Stimulated activated CD8-positive, alpha-beta memory T cell treated with anti-CD3 and anti-CD28 coated beads, Interleukin-2, amount 100 ng/mL, for 1 hour (primary cell): Measurements from ENCODE around the gene DSTN.

Experiments
- DNase-seq, 2 donors: peaks; one replicate each; pipeline ENCODE4 v3.0.0-alpha.2; 2020; ENCODE audit warnings: low read depth in 2 of 2

The DSTN gene

GRCh38 chr20:17637413-17637780, 67.5 kb downstream of the DSTN start:
- DNase-seq: no peak

- no peak for DNase-seq
Observed at GRCh38 chr20:17637985-17638640, 68.2 kb downstream of the DSTN start.

- no peak for DNase-seq
Observed at GRCh38 chr20:17638835-17639407, 69.0 kb downstream of the DSTN start.

- no peak for DNase-seq
Observed at GRCh38 chr20:17640146-17640874, 70.4 kb downstream of the DSTN start.

GRCh38 chr20:17640875-17641378, 71.1 kb downstream of the DSTN start:
- DNase-seq: no peak

GRCh38 chr20:17641520-17641964, 71.7 kb downstream of the DSTN start:
- DNase-seq: no peak

- DNase-seq: no peak
Observed at GRCh38 chr20:17641993-17642392, 72.1 kb downstream of the DSTN start.

GRCh38 chr20:17642404-17643269, 72.8 kb downstream of the DSTN start:
- DNase-seq: no peak

GRCh38 chr20:17643531-17644188, 73.8 kb downstream of the DSTN start:
- no peak for DNase-seq

GRCh38 chr20:17644451-17644850, 74.6 kb downstream of the DSTN start:
- no peak for DNase-seq

- no peak for DNase-seq
Observed at GRCh38 chr20:17645010-17645409, 75.1 kb downstream of the DSTN start.

GRCh38 chr20:17645546-17646208, 75.8 kb downstream of the DSTN start:
- DNase-seq: no peak

GRCh38 chr20:17646209-17646960, 76.5 kb downstream of the DSTN start:
- DNase-seq: no peak

- no peak for DNase-seq
Observed at GRCh38 chr20:17646961-17647301, 77.1 kb downstream of the DSTN start.

- DNase-seq: no peak
Observed at GRCh38 chr20:17647391-17648314, 77.8 kb downstream of the DSTN start.

- no peak for DNase-seq
Observed at GRCh38 chr20:17648315-17648646, 78.4 kb downstream of the DSTN start.

GRCh38 chr20:17648791-17649730, 79.2 kb downstream of the DSTN start:
- DNase-seq: no peak
